Cerebellar cortex (tissue), 1 donor: Measurements from ENCODE around the gene SETD2.

Experiments
- DNase-seq: peaks from one replicate; pipeline ENCODE4 v3.0.0-alpha.2; 2015; ENCODE audit warnings: low spot score

SETD2 gene

DNA sequence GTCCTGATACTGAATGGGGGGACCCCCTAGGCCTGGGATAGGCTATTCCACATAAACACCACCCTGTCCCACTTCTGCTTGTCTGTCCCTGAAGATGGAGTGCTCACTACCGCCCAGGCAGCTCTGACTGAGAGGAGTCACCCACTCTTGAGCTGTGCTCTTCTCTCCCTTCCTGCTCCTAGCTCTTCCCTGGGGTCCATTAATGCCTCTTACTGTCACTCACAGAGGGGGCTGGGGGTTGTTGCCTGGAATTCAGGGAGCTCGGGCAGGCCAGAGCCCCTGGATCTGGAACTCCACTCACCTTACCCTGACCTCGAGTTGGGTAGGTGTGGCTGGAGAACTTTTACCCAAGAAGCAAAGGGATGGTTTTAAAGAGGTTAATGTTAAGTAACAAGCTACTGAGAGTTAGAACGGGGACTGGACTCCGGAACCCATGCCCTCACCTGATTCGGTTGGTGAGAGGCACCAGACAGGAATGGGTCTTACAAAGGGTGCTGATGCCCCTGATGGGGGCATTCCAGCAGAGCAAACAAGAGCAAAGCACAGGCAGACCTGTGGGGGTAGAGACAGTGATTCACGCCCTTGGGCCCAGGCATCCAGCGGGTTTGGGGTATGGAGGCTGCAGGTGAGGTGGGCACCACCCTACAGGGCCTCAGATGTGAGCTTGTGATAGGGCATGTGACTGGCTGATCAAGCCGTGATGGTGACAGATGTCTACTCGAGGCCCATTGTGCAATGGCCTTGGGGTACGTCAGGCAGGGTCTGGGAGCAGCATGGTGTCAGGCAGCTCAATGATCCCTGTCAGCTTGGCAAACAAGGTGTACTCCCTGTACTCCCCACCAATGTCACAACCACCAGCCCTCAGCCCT is 179.1 kb downstream of the SETD2 start:
- DNase-seq, result no peak

DNA sequence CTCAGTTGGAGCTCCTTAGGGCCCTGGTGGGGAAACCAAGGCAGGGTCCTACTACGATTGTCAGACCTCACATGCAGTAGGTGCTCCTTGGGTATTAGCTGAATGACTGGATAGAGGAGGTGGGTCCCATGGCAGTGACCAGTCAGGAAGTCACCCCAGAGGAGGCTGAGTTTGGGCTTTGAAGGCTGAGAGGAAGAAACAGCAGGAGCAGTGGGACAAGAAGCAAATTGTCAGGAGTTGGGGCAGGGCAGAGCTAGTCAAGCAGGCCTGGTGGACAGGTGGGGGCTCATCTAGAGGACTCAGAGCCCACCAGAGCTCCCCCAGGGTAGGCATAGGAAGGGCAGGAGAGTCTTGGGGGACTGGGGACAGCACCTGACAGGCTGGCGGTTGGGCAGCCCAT is 181.4 kb downstream of the SETD2 start:
- DNase-seq, result no peak

DNA sequence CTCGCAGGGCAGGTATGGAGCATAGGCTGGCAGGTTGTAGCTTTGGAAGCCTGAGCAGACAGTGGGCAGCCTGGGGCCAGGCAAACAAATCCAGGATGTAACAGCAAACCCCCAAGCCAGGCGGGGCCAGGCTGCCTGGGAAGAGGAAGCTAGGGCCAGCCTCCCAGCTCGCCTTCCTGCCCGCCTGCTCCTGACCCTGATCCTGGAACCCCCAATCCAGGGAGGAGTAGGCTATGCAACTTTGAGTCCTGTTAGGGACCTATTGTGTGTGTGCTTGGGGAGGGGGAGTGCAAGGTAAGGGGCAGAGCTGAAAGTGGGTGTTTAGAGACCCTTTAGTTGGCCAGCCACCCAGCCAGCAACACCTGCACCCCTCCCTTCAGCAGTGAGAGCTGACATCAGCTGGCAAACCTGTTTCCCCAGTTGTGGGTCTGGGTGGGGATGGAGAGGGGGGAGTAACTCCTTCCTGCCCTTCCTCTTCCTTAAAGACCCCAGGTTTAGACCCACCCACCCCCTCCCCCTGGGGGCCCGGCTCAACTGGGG is 181.9 kb downstream of the SETD2 start:
- DNase-seq, result no peak

DNA sequence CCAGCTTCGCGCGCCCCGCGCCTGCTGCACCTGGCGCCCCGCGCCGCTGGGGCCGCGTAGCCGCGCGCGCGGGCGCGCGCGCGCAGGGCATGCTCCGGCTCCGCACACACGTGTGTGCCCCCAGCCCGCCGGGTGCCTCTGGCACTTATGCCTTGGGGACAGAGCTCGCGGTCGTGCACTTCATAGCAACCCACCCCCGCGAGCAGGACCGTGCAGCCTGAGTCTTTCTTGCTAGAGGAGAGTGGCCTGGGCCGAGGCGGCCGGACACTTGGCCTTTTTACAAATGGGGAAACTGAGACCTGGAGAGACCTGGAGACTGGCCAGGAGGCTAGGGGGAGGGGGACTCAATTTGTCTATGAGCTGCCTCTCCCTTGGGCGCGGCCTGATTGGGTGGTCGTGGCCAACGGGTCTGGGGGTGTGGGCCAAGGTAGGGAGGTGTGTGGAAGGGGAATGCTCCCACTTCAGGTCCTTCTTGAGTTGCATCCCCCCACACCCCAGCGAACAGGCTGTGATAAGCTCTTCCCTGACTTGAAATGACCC is 183.9 kb downstream of the SETD2 start:
- DNase-seq, result no peak

DNA sequence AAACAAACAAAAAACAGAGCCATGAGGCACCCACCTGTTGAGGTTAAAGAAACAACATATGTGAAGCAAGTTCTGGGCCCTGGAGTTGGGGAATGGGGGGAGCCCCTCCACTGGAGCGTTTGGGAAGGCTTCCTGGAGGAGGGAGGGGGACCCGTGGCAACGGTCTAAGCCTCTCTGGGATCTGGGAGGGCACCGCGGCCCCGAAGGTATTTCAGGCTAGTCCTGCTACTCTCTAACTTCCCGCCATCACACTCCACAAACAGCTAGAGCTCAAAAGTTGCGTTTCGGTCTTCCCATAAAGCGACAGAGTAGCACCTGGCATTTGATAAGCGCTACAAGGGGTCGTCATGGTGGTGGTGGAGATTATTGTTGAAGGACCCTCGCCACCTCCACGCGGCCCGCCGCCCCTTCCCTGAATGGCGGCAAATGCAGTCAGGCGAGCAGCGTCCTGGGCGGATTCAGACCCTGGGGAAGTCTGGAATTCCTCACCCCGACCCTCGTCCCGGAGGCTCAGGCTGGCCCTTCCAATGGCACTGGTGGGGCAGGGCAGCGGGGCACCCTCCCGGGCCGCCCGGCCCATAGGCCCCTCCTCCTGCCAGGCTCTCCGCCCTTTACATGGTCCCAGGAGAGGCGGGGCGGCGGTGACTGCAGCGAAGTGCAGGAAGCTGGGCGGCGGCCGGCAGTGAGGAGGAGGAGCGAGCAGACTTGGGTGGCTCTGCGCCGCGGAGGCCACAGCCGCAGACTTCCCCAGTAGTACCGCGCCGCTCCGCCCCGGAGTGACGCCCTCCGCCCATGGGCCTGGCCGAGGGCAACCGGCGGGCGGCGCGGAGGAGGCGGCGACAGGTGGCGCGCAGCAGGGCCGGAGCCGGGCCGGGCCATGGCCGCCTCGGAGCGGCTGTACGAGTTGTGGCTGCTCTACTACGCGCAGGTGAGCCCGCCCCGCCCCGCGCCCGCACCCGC is 184.6 kb downstream of the SETD2 start, which contains the start of gene NBEAL2:
Gene NBEAL2 (plus strand): TSS at position 682 of the 960 bp plus-strand sequence. CDS start 196 bp downstream, at position 878.
- peak; percentile 78 for DNase-seq

DNA sequence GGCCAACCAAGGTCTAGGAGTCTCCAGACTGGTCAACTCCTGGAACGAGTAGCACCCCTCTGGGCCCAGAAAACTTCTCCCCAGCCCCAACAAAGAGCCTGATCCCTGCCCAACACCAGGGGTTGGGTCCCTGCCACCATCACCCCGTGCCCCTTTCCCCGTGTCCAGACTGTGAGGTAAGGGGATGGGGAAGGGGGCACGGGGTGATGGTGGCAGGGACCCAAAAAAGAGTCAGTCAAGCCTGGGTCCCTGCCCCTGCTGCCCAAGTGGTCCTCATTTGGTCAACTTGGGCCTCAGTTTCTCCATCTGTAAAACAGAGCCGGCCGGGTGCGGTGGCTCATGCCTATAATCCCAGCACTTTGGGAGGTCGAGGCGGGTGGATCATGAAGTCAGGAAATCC is 185.5 kb downstream of the SETD2 start:
- DNase-seq, result no peak

DNA sequence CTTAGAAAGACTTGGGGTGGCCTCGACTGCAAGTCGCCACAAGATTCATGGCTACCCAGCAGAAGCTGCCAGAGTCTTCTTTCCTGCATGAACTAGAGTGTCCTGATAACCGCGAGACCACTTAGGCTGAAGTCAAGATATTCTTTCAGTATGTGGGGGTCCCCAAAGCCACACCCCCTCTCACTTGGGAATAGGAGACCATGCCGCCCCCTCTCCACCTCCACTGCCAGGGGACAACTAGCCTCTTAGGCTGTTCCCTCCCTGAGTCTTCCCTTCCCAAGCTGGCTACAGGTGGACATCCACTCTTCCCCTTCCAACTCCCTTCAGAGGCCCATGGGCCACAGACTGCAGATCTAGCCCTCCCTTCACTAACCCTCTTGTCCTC is 186.1 kb downstream of the SETD2 start:
- DNase-seq, result no peak

DNA sequence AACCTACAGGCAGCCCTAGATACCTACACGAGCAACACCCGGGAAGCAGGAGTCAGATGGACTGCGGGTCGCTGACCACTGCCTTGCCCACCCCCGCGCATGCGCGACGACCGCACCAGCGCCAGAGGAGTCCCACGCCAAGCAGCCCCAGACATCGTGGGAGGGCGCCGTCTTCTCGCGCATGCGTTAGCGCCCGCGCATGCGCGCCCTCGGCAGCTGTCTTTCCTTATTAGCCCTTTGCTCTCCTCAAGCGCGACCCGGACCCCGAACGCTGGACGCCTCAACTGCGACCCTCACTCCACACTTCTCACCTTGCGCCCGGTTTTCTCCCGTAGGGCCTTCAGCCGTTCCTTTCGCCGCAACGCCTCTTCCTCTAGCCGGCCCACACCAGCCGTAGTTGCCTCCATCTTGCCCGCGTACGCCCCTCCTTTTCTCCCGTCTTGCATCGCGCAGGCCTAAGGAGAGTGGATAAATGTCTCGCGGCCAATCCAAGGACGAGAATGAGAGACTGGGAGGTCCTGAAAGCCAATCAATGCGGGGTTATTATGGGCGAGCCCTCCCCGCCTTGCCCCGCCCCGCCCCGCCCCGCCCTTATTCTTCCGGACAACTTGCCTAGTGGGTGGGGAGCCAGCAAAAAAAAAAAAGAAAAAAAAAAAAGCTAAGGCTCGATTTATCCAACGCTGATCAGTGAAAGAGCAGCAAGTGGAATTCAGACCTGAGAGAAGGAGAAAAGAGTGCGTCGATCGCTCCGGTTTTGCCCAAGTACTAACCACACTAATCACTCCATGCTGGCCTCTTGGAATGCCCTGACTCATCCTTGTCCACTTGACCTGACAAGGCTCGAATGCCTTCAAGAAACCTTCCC is 187.4 kb downstream of the SETD2 start, which contains the start of gene CCDC12:
Gene CCDC12 (minus strand): TSS at position 420 of the 865 bp plus-strand sequence. CDS start 13 bp downstream, at position 407.
- peak; percentile 100 for DNase-seq

DNA sequence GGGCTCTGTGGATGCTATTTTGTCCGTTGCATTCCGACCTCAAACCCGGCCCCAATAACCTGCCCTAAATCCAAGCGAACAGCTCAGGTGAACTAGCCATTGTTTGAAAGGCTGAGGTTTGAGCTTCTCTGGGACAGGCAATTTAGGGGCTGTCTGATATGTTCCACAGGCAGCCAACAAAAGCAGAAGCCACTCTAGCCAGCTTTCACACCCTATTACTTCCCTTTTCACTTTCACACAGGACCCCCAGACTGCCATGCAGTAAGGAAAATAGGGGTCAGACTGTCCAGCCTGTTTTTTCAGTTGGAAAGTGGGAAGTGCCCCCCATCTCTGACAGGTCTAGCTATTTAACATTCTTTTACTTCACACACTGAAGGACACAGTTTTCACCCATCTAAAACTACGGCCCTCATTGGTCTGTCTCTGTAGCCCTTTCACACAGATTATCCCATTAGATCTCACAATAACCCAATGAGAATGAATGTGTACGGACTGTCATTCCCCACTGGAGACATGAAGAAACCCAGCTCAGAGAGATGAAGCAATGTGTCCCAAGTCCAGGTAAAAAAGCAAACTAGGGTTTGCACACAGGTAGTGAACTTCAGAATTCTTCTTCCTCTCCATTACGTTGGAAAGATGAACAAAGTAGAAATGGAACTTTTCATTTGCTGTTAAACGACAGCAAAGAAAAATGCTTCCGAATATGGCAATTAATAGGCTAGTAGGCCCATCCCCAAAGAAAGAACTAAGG is 189.3 kb downstream of the SETD2 start:
- no peak for DNase-seq

DNA sequence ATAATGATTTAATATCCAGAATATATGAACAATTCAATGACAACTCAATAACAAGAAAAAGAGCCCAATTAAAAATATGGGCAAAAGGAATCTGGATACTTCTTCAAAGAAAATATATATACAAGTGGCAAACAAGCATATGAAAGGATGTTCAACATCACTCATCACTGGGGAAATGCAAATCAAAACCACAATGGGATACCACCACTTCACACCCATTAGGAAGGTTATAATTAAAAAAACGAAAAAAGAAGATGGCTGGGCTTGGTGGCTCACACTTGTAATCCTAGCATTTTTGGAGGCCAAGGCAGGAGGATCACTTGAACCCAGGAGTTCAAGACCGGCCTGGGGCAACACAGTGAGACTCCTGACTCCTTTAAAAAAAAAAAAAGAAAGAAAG is 191.5 kb downstream of the SETD2 start:
- no peak for DNase-seq

DNA sequence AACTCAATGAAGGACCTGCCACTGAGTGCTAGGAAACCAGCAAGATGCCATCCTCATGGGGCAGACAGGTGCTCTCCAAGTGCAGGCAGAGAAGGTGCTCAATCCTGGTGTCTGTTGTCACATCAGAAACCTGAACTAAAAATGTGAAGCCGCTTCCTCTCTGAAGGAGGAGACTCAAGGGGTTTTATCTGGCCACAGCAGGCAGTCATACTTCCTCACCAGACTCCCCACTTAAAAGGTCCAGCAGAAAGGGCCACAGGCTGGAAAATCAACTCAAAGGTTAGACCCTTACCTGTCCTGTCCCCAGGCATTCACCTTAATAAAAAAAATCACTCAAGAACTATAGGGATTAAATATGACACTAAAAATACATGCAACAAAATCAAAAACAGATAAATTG is 192.2 kb downstream of the SETD2 start:
- no peak for DNase-seq

DNA sequence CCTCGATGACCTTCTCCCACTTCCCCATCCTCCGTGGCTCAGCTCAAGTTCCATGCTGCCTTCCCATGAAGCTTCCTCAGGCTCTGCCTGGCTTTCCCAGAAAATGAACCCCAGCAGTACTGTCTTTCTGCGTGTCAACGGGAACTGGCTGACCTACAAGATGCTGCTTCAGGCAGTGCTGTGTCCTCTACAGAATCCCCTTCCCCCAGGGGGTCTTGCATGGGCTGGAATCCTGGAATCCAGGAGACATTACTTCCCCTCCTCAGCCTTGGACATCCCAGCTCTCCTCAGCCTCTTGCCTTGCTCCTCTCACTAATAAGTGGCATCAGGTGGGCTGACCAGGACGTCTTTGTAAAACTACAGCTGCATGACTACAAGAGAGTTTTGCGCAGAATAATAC is 192.8 kb downstream of the SETD2 start:
- DNase-seq, result no peak

DNA sequence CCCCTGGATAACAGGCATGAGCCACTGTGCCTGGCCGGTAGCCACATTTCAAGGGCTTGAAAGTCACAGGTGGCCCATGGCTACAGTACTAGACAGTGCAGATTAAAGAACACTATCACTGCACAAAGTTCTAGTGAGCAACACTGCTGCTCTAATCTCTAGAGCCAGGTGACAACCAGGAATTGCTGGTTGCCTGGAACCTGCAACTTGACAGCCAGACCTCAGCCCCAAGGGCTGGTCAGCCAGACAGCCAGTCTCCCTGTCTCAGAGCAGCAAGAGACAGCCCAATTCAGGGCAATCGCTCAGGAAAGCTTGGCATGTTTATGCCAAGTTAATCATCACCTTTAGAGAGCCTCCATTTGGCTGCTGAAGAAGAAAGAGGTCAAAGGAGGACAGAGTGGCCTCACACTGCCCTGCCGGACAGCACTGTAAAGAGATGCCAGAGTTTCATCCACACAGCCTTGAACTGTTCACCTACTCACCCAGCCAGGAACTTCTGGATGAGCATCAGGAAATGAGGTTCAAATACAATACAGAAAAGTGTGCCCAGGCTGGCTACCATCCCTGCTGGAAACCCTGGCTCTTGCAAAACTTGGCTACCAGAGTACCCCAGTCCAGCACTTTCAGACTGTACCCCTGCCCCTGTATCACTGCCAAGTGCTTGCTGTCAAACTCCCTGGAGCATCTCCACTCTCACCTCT is 193.4 kb downstream of the SETD2 start:
- DNase-seq, result no peak

DNA sequence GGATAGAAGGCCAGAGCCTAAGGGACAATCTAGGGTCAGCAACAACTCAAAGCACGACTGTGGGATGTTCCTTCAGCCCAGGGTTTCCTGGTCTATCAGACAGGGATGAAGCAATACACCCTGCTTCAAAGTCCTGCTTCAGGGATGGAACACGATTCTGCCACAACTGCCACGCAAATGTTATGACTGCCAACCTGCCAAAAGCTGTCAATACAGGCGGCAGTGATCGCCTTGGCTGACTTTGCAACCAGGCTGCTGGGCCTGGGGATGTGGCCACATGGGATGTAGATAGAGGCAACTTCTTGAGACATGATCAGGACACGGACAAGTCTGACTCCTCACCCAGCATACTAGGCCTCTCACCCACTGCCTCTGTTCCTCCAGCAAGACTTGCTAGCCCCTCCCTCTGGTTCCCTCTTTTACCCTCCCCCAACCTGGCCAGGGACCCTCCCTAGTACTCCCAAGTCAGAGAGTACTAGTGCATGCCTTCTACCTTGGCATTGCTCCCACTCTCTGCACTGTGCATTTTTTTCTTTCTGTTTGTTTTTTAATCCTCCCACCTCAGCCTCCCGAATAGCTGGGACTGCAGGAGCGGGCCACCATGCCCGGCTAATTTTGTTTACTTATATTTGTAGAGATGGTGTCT is 195.0 kb downstream of the SETD2 start:
- DNase-seq, result no peak

DNA sequence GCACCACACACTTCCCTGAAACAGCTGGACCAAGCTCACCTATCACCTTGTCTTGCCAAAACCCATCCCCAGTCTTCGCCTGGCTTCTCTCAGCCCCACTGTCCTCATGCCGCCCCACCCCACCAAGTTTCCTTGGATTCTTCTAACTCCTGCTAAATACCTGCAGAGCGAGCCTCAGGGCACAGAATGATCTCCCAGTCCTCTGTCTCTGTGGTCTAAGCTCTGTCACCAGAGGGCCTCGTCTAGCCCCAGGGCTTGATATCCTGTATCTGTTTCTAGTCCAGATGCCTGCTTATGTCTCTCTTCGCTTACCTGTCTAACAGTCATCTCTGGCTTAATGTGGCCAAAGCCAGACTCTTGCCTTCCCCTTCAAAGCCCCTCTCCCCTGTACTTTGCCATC is 197.1 kb downstream of the SETD2 start:
- no peak for DNase-seq
